ENCODE data around the gene AKR7A3.
A peak's percentile ranks its signal among the peaks of the same experiment; 100 is the strongest.

Gene AKR7A3

DNA sequence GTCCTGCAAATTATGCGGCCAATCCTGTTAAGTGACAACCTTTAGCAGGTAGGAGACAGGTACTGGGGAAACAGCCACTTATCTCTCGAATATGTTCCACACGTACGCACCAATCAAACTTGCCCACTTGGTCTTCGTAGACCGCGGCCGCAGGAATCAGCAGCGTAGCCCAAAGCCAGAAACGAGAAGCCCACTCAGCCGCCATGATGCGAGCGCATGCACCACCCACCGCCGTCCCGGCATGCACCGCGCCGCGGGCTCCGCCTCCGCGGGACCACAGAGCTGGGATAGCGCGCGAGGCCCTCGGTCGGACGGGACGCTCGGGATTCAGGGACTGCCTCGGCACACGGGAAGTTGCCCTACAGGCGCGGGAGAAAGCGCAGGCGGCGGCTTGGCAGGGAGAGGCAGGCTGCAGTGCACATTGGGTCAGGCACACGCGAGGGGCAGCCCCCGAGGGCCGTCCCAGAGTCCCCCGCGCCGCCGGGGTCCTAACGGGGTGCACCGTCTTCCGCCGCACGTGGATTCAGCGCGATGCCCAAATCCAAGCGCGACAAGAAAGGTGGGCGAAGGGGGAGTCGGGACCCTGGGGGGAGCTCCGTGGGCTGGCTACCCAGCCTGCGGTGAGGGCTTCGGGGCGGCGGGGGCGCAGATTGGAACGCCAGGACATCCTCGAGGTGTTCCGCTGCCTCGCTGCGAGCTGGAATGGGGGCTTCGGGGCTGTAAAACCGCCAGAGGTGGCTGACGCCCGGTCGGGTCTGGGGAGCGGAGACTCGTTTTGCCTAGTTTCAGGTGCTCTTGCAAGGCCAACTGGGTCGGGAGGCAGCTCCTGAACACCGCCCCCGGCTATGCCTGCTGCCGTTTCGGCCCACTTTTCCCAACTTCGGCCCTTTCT is 37.0 kb downstream of the AKR7A3 start, which contains the start of the genes EMC1 and MRTO4:
EMC1 (minus strand) TSS at position 220 of the 892 bp plus-strand sequence; CDS start at position 205, 15 bp downstream.
MRTO4 (plus strand) TSS at position 501 of the 892 bp plus-strand sequence; CDS start at position 532, 31 bp downstream.
- peak; percentile 84 for DNase-seq (ENCODE audit: low spot score)

DNA sequence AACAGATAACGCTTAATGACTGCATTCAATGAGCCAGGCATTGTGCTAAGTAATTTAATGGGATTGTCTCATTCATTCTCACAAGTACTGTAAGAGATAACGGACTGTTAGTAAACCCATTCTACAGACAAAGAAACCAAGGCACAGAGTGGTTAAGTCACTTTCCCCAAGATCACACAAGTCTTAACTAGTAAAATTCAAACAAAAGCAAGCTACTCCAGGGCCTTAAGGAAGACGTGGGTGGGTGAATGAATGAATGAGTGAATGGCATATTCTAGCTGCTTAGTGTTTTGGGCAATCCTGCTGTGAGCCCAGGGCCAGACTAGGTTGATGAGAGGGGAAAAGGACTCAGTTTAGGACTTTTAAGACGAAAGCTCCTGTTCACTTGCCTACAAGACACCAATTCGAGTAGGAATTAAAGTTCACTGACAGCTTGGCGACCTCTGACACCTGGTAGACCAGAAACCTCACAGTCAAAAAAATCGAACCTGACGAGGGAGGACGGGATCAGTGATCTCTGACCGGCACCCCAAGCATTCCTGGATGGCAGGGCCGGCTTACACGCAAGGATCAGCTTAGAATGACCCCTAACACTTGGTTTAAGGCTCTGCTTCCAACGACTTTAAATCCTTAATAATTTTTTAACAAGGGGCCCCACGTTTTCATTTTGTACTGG is 37.8 kb downstream of the AKR7A3 start:
- no peak for DNase-seq (ENCODE audit: low spot score)

DNA sequence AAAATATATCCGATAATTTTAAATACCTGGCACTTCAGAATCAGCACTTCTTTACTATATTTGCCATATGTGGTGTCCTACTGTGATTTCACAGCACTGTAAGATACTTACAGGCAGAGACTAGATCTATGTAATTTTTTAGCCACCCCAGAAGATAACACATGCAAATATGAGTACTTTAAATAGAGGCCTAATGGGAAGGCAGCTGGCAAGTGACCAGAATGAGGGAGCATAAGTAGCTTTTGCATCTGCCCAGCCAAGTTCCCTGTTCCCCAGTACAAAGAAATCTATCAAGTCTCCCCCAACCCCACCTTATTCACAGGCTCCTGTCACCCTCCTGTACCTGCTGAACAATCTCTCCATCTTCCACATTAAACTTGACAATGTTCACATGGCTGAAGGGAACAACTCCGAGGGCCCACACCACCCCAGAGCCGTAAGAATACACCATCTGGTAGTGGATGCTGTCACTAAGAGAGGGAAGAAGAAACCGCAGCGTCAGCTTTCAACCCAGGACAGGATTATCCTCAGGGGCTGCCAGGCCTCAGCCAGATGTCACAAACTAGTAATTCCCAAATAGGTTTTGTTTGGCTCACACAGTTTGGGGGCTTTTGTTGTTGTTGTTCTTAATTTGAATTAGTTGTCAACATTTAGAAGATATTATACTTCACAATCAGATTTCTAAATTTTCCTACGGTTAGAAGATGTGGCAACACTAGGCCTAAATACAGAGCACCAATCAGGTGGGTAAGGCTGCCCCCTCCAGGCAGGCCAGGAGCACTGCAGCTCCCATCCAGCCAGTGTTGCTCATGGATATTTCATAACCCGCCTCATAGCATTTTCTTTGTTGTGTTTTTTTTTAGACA is 47.7 kb downstream of the AKR7A3 start:
- DNase-seq (ENCODE audit: low spot score) = peak; percentile 68

DNA sequence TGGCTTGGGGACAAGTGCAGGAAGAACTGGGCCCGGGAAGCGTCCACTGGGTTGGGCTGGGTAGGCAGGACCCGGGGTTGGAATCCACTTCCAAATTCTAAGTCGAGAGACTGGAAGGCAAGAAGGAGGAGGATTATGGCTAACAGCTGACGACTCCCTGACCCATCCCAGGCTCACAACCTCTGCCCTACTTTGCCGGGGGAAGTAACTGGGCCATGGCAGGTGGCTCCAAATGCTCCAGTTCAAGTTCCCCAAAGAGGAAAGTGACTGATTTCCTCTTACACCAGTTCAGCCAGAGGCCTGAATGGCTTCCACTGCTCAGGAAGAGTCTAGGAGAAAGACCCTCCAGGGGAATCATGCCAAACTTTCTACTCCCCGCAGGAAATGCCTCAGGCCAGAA is 48.7 kb downstream of the AKR7A3 start:
- DNase-seq (ENCODE audit: low spot score) = no peak

DNA sequence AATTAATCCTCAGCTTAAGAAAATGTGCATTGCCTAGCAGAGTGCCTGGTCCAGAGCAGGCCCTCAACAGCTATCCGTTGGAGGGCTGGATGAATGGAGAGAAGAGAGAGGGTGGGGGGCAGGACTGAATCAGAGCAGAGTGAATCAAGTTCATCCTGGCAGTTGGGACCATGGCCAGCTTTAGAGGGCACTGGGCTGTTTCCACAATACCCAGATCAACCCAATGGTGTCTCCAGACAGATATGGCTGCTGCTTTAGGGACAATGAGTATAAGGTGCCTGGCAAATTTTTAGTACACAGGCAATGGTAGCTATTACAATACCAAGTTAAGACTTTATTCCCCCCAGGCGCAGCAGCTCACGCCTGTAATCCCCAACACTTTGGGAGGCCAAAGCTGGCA is 54.3 kb downstream of the AKR7A3 start:
- DNase-seq (ENCODE audit: low spot score) = no peak

Data from CD4-positive, alpha-beta T cell treated with Interleukin-15 for 4 hours (primary cell).